H1 (cell line): Measurements from ENCODE around the gene CCL15. TPM values are rescaled to one million over a fixed set of nuclear protein-coding genes. Genes with fewer than 3 reads are reported as not detected.

Experiments used
- CTCF ChIA-PET: fragments of 300-600 bp; sonication (Branson Sonifier 250); formaldehyde crosslinking; loops from one replicate; lab custom pipeline; 2021; ENCODE audit not compliant: partially characterized antibody; lab: Charles Lee
- POLR2A ChIA-PET: fragments of 300-600 bp; sonication (Branson Sonifier 250); formaldehyde crosslinking; loops from one replicate; lab custom pipeline; 2021; ENCODE audit warnings: inconsistent platforms; ENCODE audit not compliant: partially characterized antibody; lab: Charles Lee
- DNase-seq, 2 experiments: peaks; one replicate each; pipeline versions ENCODE4 v3.0.0 to v3.0.0-alpha.2; 2010 to 2022; ENCODE audit warnings: low spot score in 2 of 2, low read depth in 1 of 2, mixed read lengths in 1 of 2
- FAIRE-seq: peaks from 2 replicates; lab custom pipeline; 2011; peaks lifted over from hg19 to GRCh38; lab: Jason Lieb, UNC
- H2AFZ ChIP-seq: 2 replicates; pipeline ENCODE4 v1.8.1; 2012; ENCODE audit warnings: low read length, inconsistent platforms
- H2AK5ac ChIP-seq: 2 replicates; pipeline ENCODE4 v1.6.1; 2013; ENCODE audit warnings: low read depth, low read length
- H2BK120ac ChIP-seq: replicated peaks from 2 replicates; pipeline ENCODE3; 2013; ENCODE audit warnings: low read depth, low read length, inconsistent platforms
- H2BK12ac ChIP-seq: 2 replicates; pipeline ENCODE4 v1.6.1; 2013; ENCODE audit warnings: low read depth, low read length
- H2BK15ac ChIP-seq: 2 replicates; pipeline ENCODE4 v1.6.1; 2013; ENCODE audit warnings: low read length
- H2BK20ac ChIP-seq: 2 replicates; pipeline ENCODE4 v1.6.1; 2013; ENCODE audit warnings: low read length
- H2BK5ac ChIP-seq: 2 replicates; pipeline ENCODE4 v1.6.1; 2013; ENCODE audit warnings: low read depth, low read length
- H3K14ac ChIP-seq: 2 replicates; pipeline ENCODE4 v1.6.1; 2013; ENCODE audit warnings: inconsistent platforms; ENCODE audit not compliant: insufficient read length
- H3K18ac ChIP-seq: 2 replicates; pipeline ENCODE4 v1.6.1; 2013; ENCODE audit warnings: low read length; ENCODE audit errors: extremely low read depth
- H3K23ac ChIP-seq: 2 replicates; pipeline ENCODE4 v1.6.1; 2013; ENCODE audit warnings: inconsistent platforms; ENCODE audit not compliant: insufficient read length
- H3K23me2 ChIP-seq: 2 replicates; pipeline ENCODE4 v1.6.1; 2013; ENCODE audit warnings: low read depth, low read length
- H3K27ac ChIP-seq: 2 replicates; pipeline ENCODE4 v1.6.1; 2011; ENCODE audit warnings: low read depth, low read length, inconsistent platforms
- H3K27me3 ChIP-seq, 4 experiments: replicated peaks in 1 of 4; 1 replicate in 1 of 4; 2 replicates in 3 of 4; pipeline versions ENCODE4 v1.6.1 to v1.8.1; 2011 to 2013; ENCODE audit warnings: low read length in 3 of 4, mild to moderate bottlenecking in 3 of 4, inconsistent platforms in 2 of 4, mixed read lengths in 2 of 4, moderate library complexity in 1 of 4; ENCODE audit not compliant: control insufficient read depth in 3 of 4, insufficient read depth in 3 of 4; ENCODE audit errors: extremely low read depth in 1 of 4
- H3K36me3 ChIP-seq, 4 experiments: 2 replicates each; pipeline versions ENCODE4 v1.6.1 to v1.8.1; 2011 to 2013; ENCODE audit warnings: mild to moderate bottlenecking in 4 of 4, low read length in 3 of 4, moderate library complexity in 2 of 4, control low read depth in 1 of 4, inconsistent platforms in 1 of 4; ENCODE audit not compliant: insufficient read depth in 4 of 4, control insufficient read depth in 2 of 4
- H3K4ac ChIP-seq: replicated peaks from 2 replicates; pipeline ENCODE3; 2013; ENCODE audit warnings: low read length, low read depth, mixed read lengths, inconsistent platforms; ENCODE audit not compliant: insufficient read length
- H3K4me1 ChIP-seq, 4 experiments: replicated peaks in 1 of 4; 1 replicate in 1 of 4; 2 replicates in 3 of 4; pipeline versions ENCODE4 v1.6.1 to v1.8.1; 2011 to 2013; ENCODE audit warnings: low read length in 3 of 4, inconsistent platforms in 2 of 4, mixed read lengths in 1 of 4; ENCODE audit not compliant: insufficient read depth in 4 of 4, control insufficient read depth in 3 of 4
- H3K4me2 ChIP-seq, 2 experiments: 2 replicates each; pipeline versions ENCODE4 v1.6.1 to v1.8.1; 2011 to 2013; ENCODE audit warnings: low read depth in 2 of 2, low read length in 2 of 2, control low read depth in 1 of 2, inconsistent platforms in 1 of 2, mild to moderate bottlenecking in 1 of 2; ENCODE audit not compliant: insufficient read depth in 1 of 2
- H3K4me3 ChIP-seq, 4 experiments: fragments of 200-600, 300-600 bp in 1 of 4; sonication (generic), shearing (Covaris generic), sonication (Bioruptor Twin) in 1 of 4; 2 replicates each; pipeline versions ENCODE4 v1.5.1 to v1.8.1; 2011 to 2016; ENCODE audit warnings: low read length in 4 of 4, low read depth in 3 of 4, control low read depth in 2 of 4, inconsistent platforms in 2 of 4, mild to moderate bottlenecking in 2 of 4, mixed read lengths in 1 of 4, moderate library complexity in 1 of 4; ENCODE audit not compliant: insufficient read depth in 2 of 4; ENCODE audit errors: extremely low read depth in 1 of 4
- H3K56ac ChIP-seq: replicated peaks from 2 replicates; pipeline ENCODE3; 2013; ENCODE audit warnings: low read depth, mild to moderate bottlenecking, mixed read lengths, low read length, inconsistent platforms; ENCODE audit not compliant: insufficient read length
- H3K79me1 ChIP-seq: 2 replicates; pipeline ENCODE4 v1.6.1; 2013; ENCODE audit warnings: low read depth, low read length, control low read depth
- H3K79me2 ChIP-seq, 2 experiments: 2 replicates each; pipeline versions ENCODE4 v1.6.1 to v1.8.1; 2012 to 2013; ENCODE audit warnings: low read length in 2 of 2, mild to moderate bottlenecking in 2 of 2, inconsistent platforms in 1 of 2; ENCODE audit not compliant: insufficient read depth in 2 of 2, control insufficient read depth in 1 of 2
- H3K9ac ChIP-seq, 4 experiments: replicated peaks in 1 of 4; 1 replicate in 1 of 4; 2 replicates in 3 of 4; pipeline versions ENCODE4 v1.6.1 to v1.8.1; 2011 to 2013; ENCODE audit warnings: low read depth in 3 of 4, low read length in 3 of 4, control low read depth in 2 of 4, mild to moderate bottlenecking in 2 of 4, moderate library complexity in 2 of 4, inconsistent platforms in 1 of 4; ENCODE audit errors: extremely low read depth in 1 of 4
- H3K9me3 ChIP-seq, 2 experiments: 2 replicates each; pipeline versions ENCODE4 v1.6.1 to v1.8.1; 2012 to 2013; ENCODE audit warnings: mild to moderate bottlenecking in 2 of 2, moderate library complexity in 2 of 2, control low read depth in 1 of 2, inconsistent platforms in 1 of 2, low read depth in 1 of 2, low read length in 1 of 2, mixed read lengths in 1 of 2; ENCODE audit not compliant: insufficient read depth in 2 of 2
- H4K20me1 ChIP-seq, 2 experiments: replicated peaks in 1 of 2; 2 replicates each; pipeline versions ENCODE3 to v1.8.1; 2011 to 2013; ENCODE audit warnings: inconsistent platforms in 2 of 2, low read length in 2 of 2, mild to moderate bottlenecking in 1 of 2; ENCODE audit not compliant: insufficient read depth in 2 of 2, control insufficient read depth in 1 of 2
- H4K5ac ChIP-seq: 2 replicates; pipeline ENCODE4 v1.6.1; 2013; ENCODE audit warnings: low read length, low read depth, mixed read lengths, inconsistent platforms; ENCODE audit not compliant: insufficient read length
- H4K8ac ChIP-seq: 2 replicates; pipeline ENCODE4 v1.8.0; 2013; ENCODE audit warnings: mild to moderate bottlenecking, moderate library complexity, low read length, inconsistent platforms; ENCODE audit not compliant: insufficient read depth; ENCODE audit errors: extremely low read depth
- H4K91ac ChIP-seq: replicated peaks from 2 replicates; pipeline ENCODE3; 2013; ENCODE audit warnings: low read length, mixed read lengths, inconsistent platforms; ENCODE audit not compliant: insufficient read length
- TEAD4 ChIP-seq: IDR thresholded peaks from 2 replicates; pipeline ENCODE4 v1.6.1; 2012; ENCODE audit warnings: low read depth, low read length, inconsistent platforms, mixed read lengths
- WGBS, 2 experiments: shearing (Covaris generic) in 1 of 2; methylation state at CpG; one replicate each; pipeline versions ENCODE4 v1.1.6 to v1.1.7; 2013 to 2015; ENCODE audit warnings: low lambda C conversion rate in 2 of 2, mixed read lengths in 2 of 2, inconsistent platforms in 1 of 2, low coverage in 1 of 2, missing lambda C conversion rate in 1 of 2; ENCODE audit not compliant: insufficient replicate concordance in 2 of 2, insufficient coverage in 1 of 2, insufficient read length in 1 of 2; ENCODE audit errors: extremely low coverage in 1 of 2, missing lambda C conversion rate in 1 of 2; 5-methylcytosine and 5-hydroxymethylcytosine counted together
- polyA plus RNA-seq, 7 experiments: library from polyadenylated mRNA; depleted of rRNA in 3 of 7; stranded (reverse) in 5 of 7; unstranded in 2 of 7; fragments of >200 nt in 5 of 7; fragments of 200-250 nt in 2 of 7; gene quantifications; 1 replicate in 5 of 7; 2 replicates in 1 of 7; 4 replicates in 1 of 7; pipeline versions ENCODE4 v1.2.1 to v1.2.3, GENCODE V29; 2011 to 2013; ENCODE audit warnings: missing spikeins in 2 of 7, mixed read lengths in 2 of 7
- total RNA-seq: library from RNA; stranded (reverse); fragmentation: NEBNext Ultra II Directional; extraction: Animal tissue kit (Norgen Biotek cat#: 25700); gene quantifications from 2 replicates; pipeline ENCODE4 v1.2.1, GENCODE V29; 2021

The CCL15 gene
- total and polyA plus RNA-seq, 2 of the 8 experiments (the other 6 are each of a cell fraction or from before 2014, with no cell fraction given), result not detected

DNA sequence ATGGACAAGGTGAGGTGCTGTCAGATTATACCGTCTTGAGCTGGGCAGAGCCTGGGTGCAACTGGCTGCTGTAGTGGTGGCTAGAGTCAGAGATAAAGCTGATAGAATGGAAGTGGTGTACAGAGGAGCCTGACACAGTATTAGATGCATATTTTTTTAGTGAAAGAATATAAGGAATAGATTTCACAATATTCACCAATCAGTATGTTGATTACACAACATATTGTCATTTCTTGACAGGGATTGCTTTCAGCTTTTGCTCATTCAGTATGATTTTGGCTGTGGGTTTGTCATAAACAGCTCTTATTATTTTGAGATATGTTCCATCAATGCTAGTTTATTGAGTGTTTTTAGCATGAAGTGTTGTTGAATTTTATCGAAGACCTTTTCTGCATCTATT is 18.1 kb upstream of the CCL15 start:
- DNase-seq, result no peak

More for the DNA sequence above, 18.1 kb upstream of the CCL15 start:
- no peak overlapping the region for H3K27ac ChIP-seq
- H3K4me1 ChIP-seq, result no peaks in the 10 kb centered on the region
- no peak for TF ChIP-seq TEAD4
- no peaks in the 10 kb centered on the region for H3K23me2 ChIP-seq
- no peaks in the 10 kb centered on the region for H3K27me3 ChIP-seq
- no peak overlapping the region for H4K8ac ChIP-seq
- no peak overlapping the region for H2BK12ac ChIP-seq
- no peak overlapping the region for H2BK5ac ChIP-seq
- FAIRE-seq, result no peak
- no peaks in the 10 kb centered on the region for H3K79me1 ChIP-seq
- H2AFZ ChIP-seq, result no peak overlapping the region
- POLR2A ChIA-PET, result no interaction called here
- no peak overlapping the region for H3K56ac ChIP-seq
- H2BK120ac ChIP-seq, result no peak overlapping the region
- no peak overlapping the region for H3K23ac ChIP-seq
- CTCF ChIA-PET, result interaction anchor here (0.5 to 1.7 kb wide), 3 partner anchors 9 to 188 kb away, joined by 3 to 5 read pairs (median 4); no protein-coding TSS in a partner anchor
- peaks cover 0 to 3% of the 10 kb centered on the region in 2 experiments; a peak in 2 of 4 replicates for H3K9me3 ChIP-seq
- H3K4me3 ChIP-seq, result no peak overlapping the region
- H2BK20ac ChIP-seq, result no peak overlapping the region
- no peak overlapping the region for H2BK15ac ChIP-seq
- no peak overlapping the region for H4K91ac ChIP-seq
- no peak overlapping the region for H4K5ac ChIP-seq
- H3K4me2 ChIP-seq, result no peak overlapping the region
- H4K20me1 ChIP-seq, result no peaks in the 10 kb centered on the region
- no peak overlapping the region for H3K9ac ChIP-seq
- H3K79me2 ChIP-seq, result no peaks in the 10 kb centered on the region
- 96% methylated on average over 2 of the region's 2 CpGs; no CpG with 5 or more reads in 1 of the 2 experiments for WGBS, 2 experiments
- no peak overlapping the region for H3K4ac ChIP-seq
- no peak overlapping the region for H2AK5ac ChIP-seq
- H3K36me3 ChIP-seq, result no peaks in the 10 kb centered on the region
- no peak overlapping the region for H3K18ac ChIP-seq
- H3K14ac ChIP-seq, result no peak overlapping the region
